Fibroblast of gingiva (primary cell): ENCODE measurements around the gene APBA2.
"Not testable (repeated sequence)": the region's sequence is repeated elsewhere in the genome, so short reads cannot be mapped to it uniquely, and the experiment has no call there.

Experiments used
- DNase-seq: peaks from one replicate; pipeline ENCODE4 v3.0.0-alpha.2; 2011; ENCODE audit warnings: low read depth

The APBA2 gene

GRCh38 chr15:29162411-29162810, 276.6 kb downstream of the APBA2 start:
- no peak for DNase-seq

DNA sequence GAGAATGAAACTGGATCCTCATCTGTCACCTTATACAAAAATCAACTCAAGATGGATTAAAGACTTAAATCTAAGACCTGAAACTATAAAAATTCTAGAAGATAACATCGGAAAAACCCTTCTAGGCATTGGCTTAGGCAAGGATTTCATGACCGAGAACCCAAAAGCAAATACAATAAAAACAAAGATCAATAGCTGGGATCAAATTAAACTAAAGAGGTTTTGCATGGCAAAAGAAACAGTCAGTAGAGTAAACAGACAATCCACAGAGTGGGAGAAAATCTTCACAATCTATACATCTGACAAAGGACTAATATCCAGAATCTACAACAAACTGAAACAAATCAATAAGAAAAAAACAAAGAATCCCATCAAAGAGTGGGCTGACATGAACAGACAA, 281.3 kb downstream of the APBA2 start:
- DNase-seq, result not testable (repeated sequence)
